Panc1 (cell line): ENCODE results near the gene PPL. TPM values are rescaled to one million over a fixed set of nuclear protein-coding genes. Genes with fewer than 3 reads are reported as not detected.

ENCODE experiments used
- ATAC-seq: fragments of 200-7000 bp; cut with Tn5 transposase; 2 replicates; pipeline ENCODE4 v1.9.1; 2020; ENCODE audit warnings: mild to moderate bottlenecking, moderate library complexity
- BruUV-seq: library from RNA; stranded (reverse); fragments of 400-500 nt; replicated peaks from 2 replicates; lab custom pipeline; 2021; lab: Mats Ljungman, UMichigan
- CTCF ChIA-PET: fragments of 300-600 bp; sonication (Branson Sonifier 250); formaldehyde crosslinking; loops from one replicate; lab custom pipeline; 2022; ENCODE audit warnings: antibody characterized with exemption; lab: Charles Lee
- POLR2A ChIA-PET: fragments of 300-600 bp; sonication (Branson Sonifier 250); formaldehyde crosslinking; loops from one replicate; lab custom pipeline; 2022; ENCODE audit warnings: antibody characterized with exemption; lab: Charles Lee
- DNase-seq: peaks from one replicate; pipeline ENCODE4 v3.0.0-alpha.2; 2010; ENCODE audit warnings: low read depth, low spot score
- H3K27ac ChIP-seq: 2 replicates; pipeline ENCODE4 v1.5.1; 2011; ENCODE audit warnings: mild to moderate bottlenecking, low read length, inconsistent platforms
- H3K27me3 ChIP-seq: fragments of 200-500 bp; sonication (Bioruptor generic); 2 replicates; pipeline ENCODE4 v1.6.0; 2014; ENCODE audit warnings: low read length, inconsistent platforms; ENCODE audit not compliant: control insufficient read depth, insufficient read depth
- H3K36me3 ChIP-seq: fragments of 200-500 bp; sonication (Bioruptor generic); 2 replicates; pipeline ENCODE4 v1.5.1; 2014; ENCODE audit warnings: inconsistent platforms, mild to moderate bottlenecking, low read length, moderate library complexity; ENCODE audit not compliant: control insufficient read depth, insufficient read depth
- H3K4me1 ChIP-seq: 2 replicates; pipeline ENCODE4 v1.5.1; 2011; ENCODE audit warnings: inconsistent platforms, mild to moderate bottlenecking, low read length, moderate library complexity; ENCODE audit not compliant: control insufficient read depth, insufficient read depth
- H3K4me3 ChIP-seq, 2 experiments: 2 replicates each; pipeline ENCODE4 v1.5.1; 2011 to 2012; ENCODE audit warnings: low read depth in 2 of 2, low read length in 2 of 2, mild to moderate bottlenecking in 2 of 2, inconsistent platforms in 1 of 2, moderate library complexity in 1 of 2
- H3K9me3 ChIP-seq: fragments of 200-500 bp; sonication (Bioruptor generic); 2 replicates; pipeline ENCODE4 v1.5.1; 2014; ENCODE audit warnings: low read depth, mild to moderate bottlenecking, inconsistent platforms, low read length, moderate library complexity; ENCODE audit not compliant: control insufficient read depth, insufficient read depth
- CTCF ChIP-seq: fragments of 450-650 bp; IDR thresholded peaks from 2 replicates; pipeline ENCODE4 v1.5.1; 2017; ENCODE audit warnings: mild to moderate bottlenecking
- POLR2AphosphoS5 ChIP-seq: IDR thresholded peaks from 2 replicates; pipeline ENCODE4 v1.6.1; 2012; ENCODE audit warnings: mild to moderate bottlenecking, low read depth, low read length, moderate library complexity
- REST ChIP-seq, 2 experiments: IDR thresholded peaks; 2 replicates each; pipeline ENCODE4 v1.6.1; 2011 to 2012; ENCODE audit warnings: low read depth in 2 of 2, control low read depth in 1 of 2, low read length in 1 of 2, mild to moderate bottlenecking in 1 of 2, moderate library complexity in 1 of 2; ENCODE audit not compliant: insufficient read depth in 1 of 2
- SIN3A ChIP-seq: IDR thresholded peaks from 2 replicates; pipeline ENCODE4 v1.6.1; 2012; ENCODE audit warnings: low read depth, mild to moderate bottlenecking, low read length, moderate library complexity, borderline replicate concordance; ENCODE audit not compliant: insufficient read depth
- TCF7L2 ChIP-seq: IDR thresholded peaks from 2 replicates; pipeline ENCODE4 v1.6.1; 2011; ENCODE audit warnings: mild to moderate bottlenecking, low read depth, low read length, inconsistent platforms
- in situ Hi-C: cut with HindIII; loops from 2 replicates; pipeline ENCODE4 v1.10.0; 2016; ENCODE audit warnings: low sequenced_read_pairs, low pct_unique_long_range_greater_than_20kb
- intact Hi-C: fragments of 100-400 bp; cut with micrococcal nuclease; formaldehyde crosslinking; loops from one replicate; pipeline ENCODE4 v1.10.0; 2022; ENCODE audit not compliant: unreplicated experiment
- total RNA-seq: library from RNA; stranded (reverse); gene quantifications from one replicate; pipeline ENCODE4 v1.2.1, GENCODE V29; 2021; ENCODE audit not compliant: unreplicated experiment

PPL gene
- total RNA-seq, 1 experiment from 2014 or later = 89.4 TPM

- ChIA-PET POLR2A (no interaction called here), CTCF (no interaction called here)
- H3K9me3 ChIP-seq = no peaks in the 10 kb centered on the region
- DNase-seq (no peak), ATAC-seq (no peak)
- no TSS peak for BruUV-seq
- no peak overlapping the region for H3K4me3 ChIP-seq
- no peaks in the 10 kb centered on the region for H3K4me1 ChIP-seq
- TF ChIP-seq CTCF (no peak), TCF7L2 (no peak)
- H3K27me3 ChIP-seq = no peaks in the 10 kb centered on the region
- H3K36me3 ChIP-seq = peaks cover 2% of the 10 kb centered on the region; the same call in 1 of the 2 replicates
- intact Hi-C loops (no loop called here), in situ Hi-C loops (no loop called here)
- H3K27ac ChIP-seq = no peak overlapping the region
These were observed 34.9 kb downstream of the PPL start for GRCh38 chr16:4902038-4902437.

GRCh38 chr16:4900750-4901149 lies 36.2 kb downstream of the PPL start:
- BruUV-seq = no TSS peak
- TF ChIP-seq TCF7L2 = no peak
- TF ChIP-seq POLR2AphosphoS5 = no peak
- TF ChIP-seq CTCF = no peak
- no peak for TF ChIP-seq REST (IDR thresholded peaks at IDR 0.05; ENCODE audit: insufficient read depth in 1 of 2, low read depth in 2 of 2, low read length in 1 of 2)
- no peak for TF ChIP-seq SIN3A
- Histone ChIP-seq H3K36me3 (peaks cover 2% of the 10 kb centered on the region; the same call in 1 of the 2 replicates), H3K4me3 (no peak overlapping the region), H3K27me3 (no peaks in the 10 kb centered on the region), H3K27ac (no peak overlapping the region), H3K4me1 (no peaks in the 10 kb centered on the region), H3K9me3 (no peaks in the 10 kb centered on the region)
- no peak for ATAC-seq
- CTCF ChIA-PET = interaction anchor here (0.6 kb wide), 1 partner anchor 110 kb away, joined by 3 read pairs; no protein-coding TSS in a partner anchor
- intact Hi-C loops (no loop called here), in situ Hi-C loops (no loop called here)
- DNase-seq = no peak
- POLR2A ChIA-PET = no interaction called here
